B cell (primary cell): Measurements from ENCODE around the gene HECTD1.

Source experiments
- EZH2 ChIP-seq: IDR thresholded peaks from 2 replicates; pipeline ENCODE4 v1.6.1; 2012; ENCODE audit warnings: borderline replicate concordance, low read depth, mild to moderate bottlenecking, moderate library complexity, low read length; ENCODE audit not compliant: insufficient read depth, poor library complexity, severe bottlenecking
- TF ChIP-seq, protein P1 (sequence below): fragments of 200-600 bp; IDR thresholded peaks from one replicate; pipeline ENCODE4 v1.8.0; 2022; ENCODE audit warnings: antibody characterized with exemption, mild to moderate bottlenecking

DNA sequence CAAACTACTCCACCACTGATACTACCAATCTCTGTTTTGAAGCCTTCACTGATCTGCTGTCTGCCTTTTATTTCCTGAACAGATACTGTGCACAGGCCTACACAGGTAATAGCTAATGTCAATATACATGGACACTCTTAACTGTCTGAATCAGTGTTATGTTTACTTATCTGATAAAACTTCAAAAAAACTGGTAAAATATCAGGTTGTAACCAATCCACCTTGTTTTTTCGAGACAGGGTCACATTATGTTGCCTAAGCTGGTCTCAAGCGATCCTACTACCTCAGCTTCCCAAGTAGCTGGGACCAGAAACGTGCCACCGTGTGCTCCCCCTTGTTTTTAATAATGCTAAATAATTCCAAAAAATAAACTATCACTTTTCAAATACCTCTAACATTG lies 43.5 kb downstream of the HECTD1 start:
- TF ChIP-seq, protein P1, sequence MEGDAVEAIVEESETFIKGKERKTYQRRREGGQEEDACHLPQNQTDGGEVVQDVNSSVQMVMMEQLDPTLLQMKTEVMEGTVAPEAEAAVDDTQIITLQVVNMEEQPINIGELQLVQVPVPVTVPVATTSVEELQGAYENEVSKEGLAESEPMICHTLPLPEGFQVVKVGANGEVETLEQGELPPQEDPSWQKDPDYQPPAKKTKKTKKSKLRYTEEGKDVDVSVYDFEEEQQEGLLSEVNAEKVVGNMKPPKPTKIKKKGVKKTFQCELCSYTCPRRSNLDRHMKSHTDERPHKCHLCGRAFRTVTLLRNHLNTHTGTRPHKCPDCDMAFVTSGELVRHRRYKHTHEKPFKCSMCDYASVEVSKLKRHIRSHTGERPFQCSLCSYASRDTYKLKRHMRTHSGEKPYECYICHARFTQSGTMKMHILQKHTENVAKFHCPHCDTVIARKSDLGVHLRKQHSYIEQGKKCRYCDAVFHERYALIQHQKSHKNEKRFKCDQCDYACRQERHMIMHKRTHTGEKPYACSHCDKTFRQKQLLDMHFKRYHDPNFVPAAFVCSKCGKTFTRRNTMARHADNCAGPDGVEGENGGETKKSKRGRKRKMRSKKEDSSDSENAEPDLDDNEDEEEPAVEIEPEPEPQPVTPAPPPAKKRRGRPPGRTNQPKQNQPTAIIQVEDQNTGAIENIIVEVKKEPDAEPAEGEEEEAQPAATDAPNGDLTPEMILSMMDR = no peak
- no peak for TF ChIP-seq EZH2
